Upper lobe of right lung (tissue), 1 donor: ENCODE measurements around the gene SLC5A9. TPM values are rescaled to one million over a fixed set of nuclear protein-coding genes. Genes with fewer than 3 reads are reported as not detected.

Experiments
- ATAC-seq: fragments of 200-7000 bp; cut with Tn5 transposase; one replicate; pipeline ENCODE4 v1.9.1; 2020; ENCODE audit warnings: mild to moderate bottlenecking, moderate library complexity
- DNase-seq: peaks from one replicate; pipeline ENCODE4 v3.0.0-alpha.2; 2020
- H3K27ac ChIP-seq: fragments of 200-600 bp; one replicate; pipeline ENCODE4 v1.8.0; 2022
- H3K27me3 ChIP-seq: fragments of 200-600 bp; one replicate; pipeline ENCODE4 v1.8.0; 2022; ENCODE audit warnings: mild to moderate bottlenecking
- H3K36me3 ChIP-seq: fragments of 200-600 bp; one replicate; pipeline ENCODE4 v1.8.0; 2022
- H3K4me1 ChIP-seq: fragments of 200-600 bp; one replicate; pipeline ENCODE4 v1.8.0; 2022
- H3K4me3 ChIP-seq: fragments of 200-600 bp; one replicate; pipeline ENCODE4 v1.8.0; 2022; ENCODE audit warnings: mild to moderate bottlenecking
- H3K9me3 ChIP-seq: fragments of 200-600 bp; one replicate; pipeline ENCODE4 v1.8.0; 2022
- intact Hi-C: fragments of 100-400 bp; cut with DNase I; formaldehyde crosslinking; loops from one replicate; pipeline ENCODE4 v1.11.0; 2022
- total RNA-seq: library from RNA; stranded (reverse); fragmentation: NEBNext Ultra II Directional; extraction: Animal tissue kit (Norgen Biotek cat#: 25700); gene quantifications from one replicate; pipeline ENCODE4 v1.2.1, GENCODE V29; 2021
- TF ChIP-seq, protein P1 (sequence below): fragments of 200-600 bp; IDR thresholded peaks from one replicate; pipeline ENCODE4 v1.8.0; 2022; ENCODE audit warnings: antibody characterized with exemption
- donor health status: DM: no; HTN: yes; CAD: no; lungs with severe emphysema.

The SLC5A9 gene
- total RNA-seq, 1 donor from 2014 or later = 4.7 TPM

GRCh38 chr1:48221122-48221521 lies 1.4 kb upstream of the SLC5A9 start:
- Histone ChIP-seq H3K4me1 (no peaks in the 10 kb centered on the region), H3K36me3 (no peaks in the 10 kb centered on the region), H3K27ac (no peak overlapping the region), H3K4me3 (no peak overlapping the region), H3K27me3 (no peaks in the 10 kb centered on the region), H3K9me3 (no peaks in the 10 kb centered on the region)
- intact Hi-C loops = no loop called here
- ATAC-seq (no peak), DNase-seq (no peak)
- TF ChIP-seq, protein P1, sequence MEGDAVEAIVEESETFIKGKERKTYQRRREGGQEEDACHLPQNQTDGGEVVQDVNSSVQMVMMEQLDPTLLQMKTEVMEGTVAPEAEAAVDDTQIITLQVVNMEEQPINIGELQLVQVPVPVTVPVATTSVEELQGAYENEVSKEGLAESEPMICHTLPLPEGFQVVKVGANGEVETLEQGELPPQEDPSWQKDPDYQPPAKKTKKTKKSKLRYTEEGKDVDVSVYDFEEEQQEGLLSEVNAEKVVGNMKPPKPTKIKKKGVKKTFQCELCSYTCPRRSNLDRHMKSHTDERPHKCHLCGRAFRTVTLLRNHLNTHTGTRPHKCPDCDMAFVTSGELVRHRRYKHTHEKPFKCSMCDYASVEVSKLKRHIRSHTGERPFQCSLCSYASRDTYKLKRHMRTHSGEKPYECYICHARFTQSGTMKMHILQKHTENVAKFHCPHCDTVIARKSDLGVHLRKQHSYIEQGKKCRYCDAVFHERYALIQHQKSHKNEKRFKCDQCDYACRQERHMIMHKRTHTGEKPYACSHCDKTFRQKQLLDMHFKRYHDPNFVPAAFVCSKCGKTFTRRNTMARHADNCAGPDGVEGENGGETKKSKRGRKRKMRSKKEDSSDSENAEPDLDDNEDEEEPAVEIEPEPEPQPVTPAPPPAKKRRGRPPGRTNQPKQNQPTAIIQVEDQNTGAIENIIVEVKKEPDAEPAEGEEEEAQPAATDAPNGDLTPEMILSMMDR = no peak

- DNase-seq (no peak), ATAC-seq (no peak)
- Histone ChIP-seq H3K4me1 (no peaks in the 10 kb centered on the region), H3K4me3 (no peak overlapping the region), H3K9me3 (no peaks in the 10 kb centered on the region), H3K36me3 (no peaks in the 10 kb centered on the region), H3K27ac (no peak overlapping the region), H3K27me3 (no peaks in the 10 kb centered on the region)
- TF ChIP-seq, protein P1 = no peak
- intact Hi-C loops = no loop called here
These were observed 859 bp upstream of the SLC5A9 start for GRCh38 chr1:48221657-48222056.

DNA sequence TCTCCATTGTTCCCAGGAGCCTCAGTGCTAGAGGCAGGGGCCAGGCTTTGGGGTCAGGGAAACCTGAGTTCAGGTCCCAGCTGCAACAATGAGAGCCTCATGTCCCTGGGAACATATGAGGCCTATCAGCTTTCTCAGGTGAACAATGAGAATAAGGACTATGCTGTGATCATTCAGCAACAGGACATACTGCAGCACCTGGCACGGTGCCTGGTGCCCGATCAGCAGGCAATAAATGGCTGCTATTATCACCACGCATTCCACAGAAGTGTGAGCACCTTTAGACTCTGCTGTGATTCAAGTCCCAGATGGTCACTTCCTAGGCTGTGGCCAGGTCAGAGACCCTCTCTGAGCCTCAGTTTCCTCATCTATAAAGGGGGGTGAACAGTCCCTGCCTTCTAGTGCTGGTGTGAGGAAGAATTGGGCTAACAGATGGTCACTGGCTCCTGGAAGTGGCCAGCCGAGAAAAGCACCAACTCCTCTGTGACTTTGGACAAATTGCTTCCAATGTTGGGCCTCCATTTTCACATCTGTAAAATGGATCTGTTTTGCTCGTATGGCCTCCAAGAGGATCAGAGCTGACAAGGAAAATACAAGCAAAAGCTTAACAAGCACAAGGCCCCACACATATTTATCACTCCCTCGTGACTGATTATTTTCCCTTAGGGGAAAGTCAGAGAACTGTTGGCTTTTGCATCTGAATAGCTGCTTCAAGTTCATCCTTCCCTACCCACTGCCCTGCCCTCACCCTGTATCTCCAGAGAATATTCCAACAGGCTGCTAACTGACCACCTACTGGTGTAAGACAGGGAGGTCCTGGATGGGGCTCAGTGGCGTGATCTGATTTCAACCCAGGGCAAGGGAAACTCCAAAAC lies 1.1 kb downstream of the SLC5A9 start:
- H3K9me3 ChIP-seq = no peaks in the 10 kb centered on the region
- intact Hi-C loops = no loop called here
- ATAC-seq = no peak
- no peaks in the 10 kb centered on the region for H3K36me3 ChIP-seq
- TF ChIP-seq, protein P1 = no peak
- H3K27me3 ChIP-seq = no peaks in the 10 kb centered on the region
- no peak overlapping the region for H3K27ac ChIP-seq
- no peak overlapping the region for H3K4me3 ChIP-seq
- H3K4me1 ChIP-seq = no peaks in the 10 kb centered on the region
- DNase-seq = no peak

DNA sequence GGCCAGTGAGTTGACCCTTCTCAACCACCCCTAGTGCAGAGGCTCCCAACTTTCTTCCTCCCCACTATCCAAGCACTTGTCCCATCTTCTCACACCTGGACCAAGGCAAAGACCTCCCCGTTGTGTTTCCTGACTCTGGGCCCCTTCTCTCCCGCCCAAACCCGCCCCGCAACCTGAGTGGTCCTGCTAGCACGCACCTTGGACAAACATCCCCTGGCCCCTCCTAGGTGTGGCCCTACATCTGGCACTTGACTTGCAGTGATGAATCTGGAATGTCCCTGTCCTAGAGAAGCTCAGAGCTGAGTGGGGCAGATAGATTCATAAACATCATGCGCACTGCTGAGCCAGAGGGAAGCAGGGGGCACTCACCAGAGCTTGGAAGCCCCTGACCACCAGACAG lies 2.3 kb downstream of the SLC5A9 start:
- H3K27ac ChIP-seq = no peak overlapping the region
- intact Hi-C loops = no loop called here
- no peak for DNase-seq
- H3K27me3 ChIP-seq = no peaks in the 10 kb centered on the region
- no peaks in the 10 kb centered on the region for H3K4me1 ChIP-seq
- TF ChIP-seq, protein P1 = no peak
- ATAC-seq = no peak
- no peaks in the 10 kb centered on the region for H3K36me3 ChIP-seq
- H3K9me3 ChIP-seq = no peaks in the 10 kb centered on the region
- H3K4me3 ChIP-seq = no peak overlapping the region

DNA sequence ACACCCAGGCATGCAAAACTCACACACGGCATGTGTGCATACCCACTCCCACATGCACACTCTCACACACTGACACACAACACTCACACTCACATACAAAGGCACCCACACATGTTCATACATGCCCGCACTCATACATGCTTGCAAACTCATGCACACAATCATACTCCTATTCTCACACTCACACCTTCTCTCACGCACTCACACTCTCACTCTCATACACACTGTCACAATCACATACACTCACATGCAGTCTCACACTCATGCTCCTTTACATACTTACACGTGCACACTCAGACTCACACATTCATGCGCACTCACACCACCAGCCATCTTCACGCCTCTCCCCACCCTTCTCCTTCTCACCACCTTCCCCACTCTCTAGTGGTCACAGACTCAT lies 3.1 kb downstream of the SLC5A9 start:
- H3K4me1 ChIP-seq = no peaks in the 10 kb centered on the region
- no peaks in the 10 kb centered on the region for H3K36me3 ChIP-seq
- no peaks in the 10 kb centered on the region for H3K27me3 ChIP-seq
- TF ChIP-seq, protein P1 = no peak
- no peaks in the 10 kb centered on the region for H3K9me3 ChIP-seq
- H3K4me3 ChIP-seq = no peak overlapping the region
- ATAC-seq = no peak
- DNase-seq = no peak
- intact Hi-C loops = no loop called here
- H3K27ac ChIP-seq = no peak overlapping the region
